Loucy (cell line): ENCODE results near the gene FRRS1L.

Experiments used
- H2AFZ ChIP-seq: fragments of 200-600 bp; sonication (generic); 2 replicates; pipeline ENCODE4 v1.6.0; 2016; ENCODE audit warnings: antibody characterized with exemption, mild to moderate bottlenecking, low read length, moderate library complexity
- H3F3A ChIP-seq: fragments of 200-600 bp; 2 replicates; pipeline ENCODE4 v1.6.0; 2016; ENCODE audit warnings: antibody characterized with exemption, low read depth, mild to moderate bottlenecking
- H3K27me3 ChIP-seq: fragments of 200-600 bp; sonication (generic); 2 replicates; pipeline ENCODE4 v1.6.1; 2014; ENCODE audit warnings: low read length, mild to moderate bottlenecking; ENCODE audit not compliant: insufficient read depth, poor library complexity, severe bottlenecking
- H3K36me3 ChIP-seq: fragments of 200-600 bp; sonication (generic); 2 replicates; pipeline ENCODE4 v1.6.1; 2016; ENCODE audit warnings: low read length; ENCODE audit not compliant: insufficient read depth
- H3K4me1 ChIP-seq: fragments of 200-600 bp; sonication (generic); 2 replicates; pipeline ENCODE4 v1.5.1; 2014; ENCODE audit warnings: low read length, mild to moderate bottlenecking; ENCODE audit not compliant: insufficient read depth, poor library complexity, severe bottlenecking
- H3K4me2 ChIP-seq: fragments of 200-600 bp; sonication (generic); 2 replicates; pipeline ENCODE4 v1.6.0; 2014; ENCODE audit warnings: antibody characterized with exemption, low read length, low read depth, mild to moderate bottlenecking; ENCODE audit not compliant: poor library complexity, severe bottlenecking
- H3K4me3 ChIP-seq: fragments of 200-600 bp; sonication (generic); 2 replicates; pipeline ENCODE4 v1.5.1; 2014; ENCODE audit warnings: low read length, mild to moderate bottlenecking, mixed read lengths; ENCODE audit not compliant: poor library complexity, severe bottlenecking
- H3K79me2 ChIP-seq: fragments of 200-600 bp; sonication (generic); 2 replicates; pipeline ENCODE4 v1.6.1; 2014; ENCODE audit warnings: low read length; ENCODE audit not compliant: insufficient read depth
- H3K9ac ChIP-seq: fragments of 200-600 bp; sonication (generic); 2 replicates; pipeline ENCODE4 v1.6.0; 2014; ENCODE audit warnings: mild to moderate bottlenecking, low read depth, low read length, moderate library complexity; ENCODE audit not compliant: poor library complexity, severe bottlenecking
- H3K9me2 ChIP-seq: fragments of 200-600 bp; sonication (generic); replicated peaks from 2 replicates; pipeline ENCODE4 v1.6.1; 2016; ENCODE audit warnings: low read depth, low read length, mixed read lengths
- H3K9me3 ChIP-seq: fragments of 200-600 bp; sonication (generic); 2 replicates; pipeline ENCODE4 v1.6.1; 2014; ENCODE audit warnings: mild to moderate bottlenecking, antibody characterized with exemption, low read length, low read depth; ENCODE audit not compliant: insufficient read depth
- H4K20me1 ChIP-seq: fragments of 200-600 bp; sonication (generic); 2 replicates; pipeline ENCODE4 v1.6.0; 2014; ENCODE audit warnings: antibody characterized with exemption, low read length, mild to moderate bottlenecking; ENCODE audit not compliant: insufficient read depth, poor library complexity, severe bottlenecking
- CTCF ChIP-seq: fragments of 200-600 bp; sonication (generic); conservative IDR thresholded peaks from 2 replicates; pipeline ENCODE4 v1.5.1; 2014; ENCODE audit warnings: mild to moderate bottlenecking, antibody characterized with exemption, low read length
- EZH2phosphoT487 ChIP-seq: fragments of 200-600 bp; IDR thresholded peaks from 2 replicates; pipeline ENCODE4 v1.6.1; 2018; ENCODE audit warnings: antibody characterized with exemption, mild to moderate bottlenecking, moderate library complexity, borderline replicate concordance

Gene FRRS1L

GRCh38 chr9:109190151-109190550, 23.1 kb upstream of the FRRS1L start:
- Histone ChIP-seq H3K9ac (no peak overlapping the region), H3K4me3 (no peak overlapping the region), H3K4me1 (no peaks in the 10 kb centered on the region), H3K9me3 (no peaks in the 10 kb centered on the region), H3K36me3 (no peaks in the 10 kb centered on the region), H3F3A (no peaks in the 10 kb centered on the region), H3K9me2 (no peaks in the 10 kb centered on the region), H2AFZ (no peak overlapping the region), H3K27me3 (no peaks in the 10 kb centered on the region), H4K20me1 (no peaks in the 10 kb centered on the region), H3K4me2 (no peak overlapping the region), H3K79me2 (no peaks in the 10 kb centered on the region)
- TF ChIP-seq CTCF (no peak), EZH2phosphoT487 (no peak)

DNA sequence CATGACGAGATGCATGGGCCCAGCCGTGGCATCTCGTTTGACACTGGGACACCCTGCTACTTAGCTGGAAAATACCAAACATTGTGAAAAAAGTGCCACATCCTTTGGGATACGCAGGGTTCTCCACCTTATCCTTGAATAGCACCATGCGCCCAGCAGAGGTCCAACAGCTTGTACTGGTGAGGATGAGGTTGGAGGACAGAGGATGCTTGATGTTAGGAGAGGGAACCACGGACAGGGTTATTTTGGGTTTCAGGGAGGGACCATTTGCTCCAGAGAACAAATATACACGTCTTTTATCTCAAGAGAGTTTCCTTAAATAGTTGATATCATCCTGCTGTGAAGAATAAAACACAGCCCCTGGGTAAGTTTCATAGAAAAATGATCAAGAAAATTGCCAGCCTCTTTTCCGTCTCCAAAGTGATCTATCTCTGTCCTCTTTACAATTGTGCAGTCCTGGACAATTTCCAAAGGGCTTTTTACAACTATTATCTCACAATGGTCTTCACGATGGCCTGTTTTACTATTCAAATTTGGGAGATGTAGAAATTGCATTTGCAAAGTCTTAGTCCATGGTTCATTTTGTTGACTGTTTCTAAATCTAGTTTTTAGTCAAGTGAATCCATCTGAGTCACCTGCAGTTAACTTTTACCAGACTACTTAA, 19.9 kb upstream of the FRRS1L start:
- Histone ChIP-seq H3K4me1 (no peaks in the 10 kb centered on the region), H3K79me2 (no peaks in the 10 kb centered on the region), H3K4me2 (no peak overlapping the region), H3F3A (no peaks in the 10 kb centered on the region), H3K27me3 (no peaks in the 10 kb centered on the region), H3K9me2 (no peaks in the 10 kb centered on the region), H3K4me3 (no peak overlapping the region), H4K20me1 (no peaks in the 10 kb centered on the region), H3K9me3 (no peaks in the 10 kb centered on the region), H3K36me3 (no peaks in the 10 kb centered on the region), H2AFZ (no peak overlapping the region), H3K9ac (no peak overlapping the region)
- TF ChIP-seq EZH2phosphoT487 (no peak), CTCF (no peak)

DNA sequence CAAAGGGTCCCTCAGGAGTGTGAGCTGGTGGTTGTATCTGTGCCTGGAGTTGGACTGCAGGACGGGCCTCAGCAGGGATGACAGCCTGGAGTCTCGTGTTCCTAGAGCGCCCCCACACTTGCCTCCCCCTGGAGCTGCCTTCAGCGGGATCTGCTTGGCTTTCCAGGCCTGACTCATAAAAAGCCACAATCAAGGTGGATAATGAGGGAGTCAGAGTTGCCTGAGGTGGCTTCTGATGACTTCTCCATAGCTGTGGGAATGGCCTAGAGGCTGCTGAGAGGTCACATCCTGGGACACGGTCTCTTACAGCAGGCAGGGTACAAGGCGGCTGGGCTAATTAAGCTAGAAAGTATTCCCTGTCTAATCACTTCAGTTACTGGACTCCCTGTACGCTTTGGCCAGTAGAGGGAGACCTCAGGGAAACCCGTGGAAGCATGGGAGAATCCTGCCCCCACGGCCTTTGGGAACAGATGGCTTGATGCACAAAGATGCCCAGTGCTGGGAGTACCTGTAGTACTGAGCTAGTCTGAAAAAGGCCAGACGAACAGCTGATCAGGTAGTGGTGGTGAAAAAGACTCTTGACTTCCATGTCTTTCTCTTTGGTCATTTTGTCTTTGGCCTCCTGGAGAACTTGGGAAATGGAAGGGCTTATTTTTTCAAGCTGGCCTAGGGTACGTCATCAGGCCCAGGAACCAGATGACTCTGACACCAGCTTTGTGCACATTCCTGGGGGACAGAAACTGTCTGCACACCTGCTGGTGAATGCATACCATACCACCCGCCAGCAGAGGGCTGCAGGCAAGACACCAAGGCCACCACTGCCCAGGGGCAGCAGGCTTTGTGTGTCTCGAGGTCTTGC, 16.1 kb upstream of the FRRS1L start:
- Histone ChIP-seq H3K79me2 (no peaks in the 10 kb centered on the region), H3K9me3 (no peaks in the 10 kb centered on the region), H3F3A (no peaks in the 10 kb centered on the region), H3K9ac (no peak overlapping the region), H3K36me3 (no peaks in the 10 kb centered on the region), H2AFZ (no peak overlapping the region), H3K4me3 (no peak overlapping the region), H3K4me1 (no peaks in the 10 kb centered on the region), H3K4me2 (no peak overlapping the region), H4K20me1 (no peaks in the 10 kb centered on the region), H3K9me2 (no peaks in the 10 kb centered on the region), H3K27me3 (no peaks in the 10 kb centered on the region)
- TF ChIP-seq EZH2phosphoT487: no peak
- TF ChIP-seq CTCF: peak; percentile 73
